ENCODE data around the gene U2AF1. TPM values are rescaled to one million over a fixed set of nuclear protein-coding genes. Genes with fewer than 3 reads are reported as not detected.
"Not testable (repeated sequence)": the region's sequence is repeated elsewhere in the genome, so short reads cannot be mapped to it uniquely, and the experiment has no call there.

Gene U2AF1
- total RNA-seq, 2 experiments from 2014 or later = 60.8 to 75.0 TPM

GRCh38 chr21:43138944-43139343 is 31.6 kb upstream of the U2AF1 start:
- H3K9me2 ChIP-seq (ENCODE audit: insufficient read depth, low read length); H2AFZ ChIP-seq (ENCODE audit: low read length); intact Hi-C loops (cut with micrococcal nuclease; ENCODE audit: unreplicated experiment); H3K4me3 ChIP-seq (ENCODE audit: low read depth, low read length, poor library complexity, severe bottlenecking); H3K27ac ChIP-seq (ENCODE audit: low read depth, low read length, poor library complexity, severe bottlenecking); BruUV-seq (replicated peaks); H4K20me1 ChIP-seq (ENCODE audit: insufficient read depth, low read length); POLR2A ChIA-PET; CTCF ChIA-PET (ENCODE audit: unreplicated experiment); H3K4me1 ChIP-seq (ENCODE audit: insufficient read depth, low read length, poor library complexity, severe bottlenecking); H3K36me3 ChIP-seq (ENCODE audit: insufficient read depth, low read length); H3K79me2 ChIP-seq (ENCODE audit: insufficient read depth, low read depth, low read length); DNase-seq (ENCODE audit: low spot score); H3K9me3 ChIP-seq (ENCODE audit: low read length); H3K4me2 ChIP-seq (ENCODE audit: low read length): not testable (repeated sequence)

- BruUV-seq (replicated peaks); H3K27ac ChIP-seq (ENCODE audit: low read depth, low read length, poor library complexity, severe bottlenecking); H4K20me1 ChIP-seq (ENCODE audit: insufficient read depth, low read length); intact Hi-C loops (cut with micrococcal nuclease; ENCODE audit: unreplicated experiment); POLR2A ChIA-PET; DNase-seq (ENCODE audit: low spot score); H3K9me3 ChIP-seq (ENCODE audit: low read length); H2AFZ ChIP-seq (ENCODE audit: low read length); H3K79me2 ChIP-seq (ENCODE audit: insufficient read depth, low read depth, low read length); H3K4me3 ChIP-seq (ENCODE audit: low read depth, low read length, poor library complexity, severe bottlenecking); H3K4me1 ChIP-seq (ENCODE audit: insufficient read depth, low read length, poor library complexity, severe bottlenecking); H3K4me2 ChIP-seq (ENCODE audit: low read length); H3K36me3 ChIP-seq (ENCODE audit: insufficient read depth, low read length); H3K9me2 ChIP-seq (ENCODE audit: insufficient read depth, low read length); CTCF ChIA-PET (ENCODE audit: unreplicated experiment): not testable (repeated sequence)
Measured at GRCh38 chr21:43134520-43134919, 27.1 kb upstream of the U2AF1 start.

- H2AFZ ChIP-seq (ENCODE audit: low read length); DNase-seq (ENCODE audit: low spot score); POLR2A ChIA-PET; H3K9me3 ChIP-seq (ENCODE audit: low read length); H3K4me1 ChIP-seq (ENCODE audit: insufficient read depth, low read length, poor library complexity, severe bottlenecking); H3K4me2 ChIP-seq (ENCODE audit: low read length); H4K20me1 ChIP-seq (ENCODE audit: insufficient read depth, low read length); H3K79me2 ChIP-seq (ENCODE audit: insufficient read depth, low read depth, low read length); BruUV-seq (replicated peaks); CTCF ChIA-PET (ENCODE audit: unreplicated experiment); H3K36me3 ChIP-seq (ENCODE audit: insufficient read depth, low read length); H3K4me3 ChIP-seq (ENCODE audit: low read depth, low read length, poor library complexity, severe bottlenecking); H3K9me2 ChIP-seq (ENCODE audit: insufficient read depth, low read length); intact Hi-C loops (cut with micrococcal nuclease; ENCODE audit: unreplicated experiment); H3K27ac ChIP-seq (ENCODE audit: low read depth, low read length, poor library complexity, severe bottlenecking): not testable (repeated sequence)
Measured at GRCh38 chr21:43130094-43130493, 22.7 kb upstream of the U2AF1 start.

GRCh38 chr21:43115956-43116355 is 8.6 kb upstream of the U2AF1 start:
- H3K4me2 ChIP-seq (ENCODE audit: low read length); H3K4me1 ChIP-seq (ENCODE audit: insufficient read depth, low read length, poor library complexity, severe bottlenecking); H3K4me3 ChIP-seq (ENCODE audit: low read depth, low read length, poor library complexity, severe bottlenecking); DNase-seq (ENCODE audit: low spot score); POLR2A ChIA-PET; H4K20me1 ChIP-seq (ENCODE audit: insufficient read depth, low read length); H3K79me2 ChIP-seq (ENCODE audit: insufficient read depth, low read depth, low read length); H2AFZ ChIP-seq (ENCODE audit: low read length); intact Hi-C loops (cut with micrococcal nuclease; ENCODE audit: unreplicated experiment); H3K9me3 ChIP-seq (ENCODE audit: low read length); H3K27ac ChIP-seq (ENCODE audit: low read depth, low read length, poor library complexity, severe bottlenecking); CTCF ChIA-PET (ENCODE audit: unreplicated experiment); H3K36me3 ChIP-seq (ENCODE audit: insufficient read depth, low read length); BruUV-seq (replicated peaks); H3K9me2 ChIP-seq (ENCODE audit: insufficient read depth, low read length): not testable (repeated sequence)

- CTCF ChIA-PET (ENCODE audit: unreplicated experiment); H4K20me1 ChIP-seq (ENCODE audit: insufficient read depth, low read length); H3K4me1 ChIP-seq (ENCODE audit: insufficient read depth, low read length, poor library complexity, severe bottlenecking); H3K79me2 ChIP-seq (ENCODE audit: insufficient read depth, low read depth, low read length); H3K27ac ChIP-seq (ENCODE audit: low read depth, low read length, poor library complexity, severe bottlenecking); BruUV-seq (replicated peaks); H3K36me3 ChIP-seq (ENCODE audit: insufficient read depth, low read length); H3K9me3 ChIP-seq (ENCODE audit: low read length); H3K4me2 ChIP-seq (ENCODE audit: low read length); H3K9me2 ChIP-seq (ENCODE audit: insufficient read depth, low read length); intact Hi-C loops (cut with micrococcal nuclease; ENCODE audit: unreplicated experiment); H3K4me3 ChIP-seq (ENCODE audit: low read depth, low read length, poor library complexity, severe bottlenecking); H2AFZ ChIP-seq (ENCODE audit: low read length); DNase-seq (ENCODE audit: low spot score); POLR2A ChIA-PET: not testable (repeated sequence)
Measured at GRCh38 chr21:43114483-43114882, 7.1 kb upstream of the U2AF1 start.

GRCh38 chr21:43109006-43109405 is 1.6 kb upstream of the U2AF1 start:
- H3K79me2 ChIP-seq (ENCODE audit: insufficient read depth, low read depth, low read length); H2AFZ ChIP-seq (ENCODE audit: low read length); H3K4me2 ChIP-seq (ENCODE audit: low read length); BruUV-seq (replicated peaks); H3K4me3 ChIP-seq (ENCODE audit: low read depth, low read length, poor library complexity, severe bottlenecking); CTCF ChIA-PET (ENCODE audit: unreplicated experiment); H3K36me3 ChIP-seq (ENCODE audit: insufficient read depth, low read length); H4K20me1 ChIP-seq (ENCODE audit: insufficient read depth, low read length); POLR2A ChIA-PET; H3K9me2 ChIP-seq (ENCODE audit: insufficient read depth, low read length); H3K4me1 ChIP-seq (ENCODE audit: insufficient read depth, low read length, poor library complexity, severe bottlenecking); DNase-seq (ENCODE audit: low spot score); H3K9me3 ChIP-seq (ENCODE audit: low read length); H3K27ac ChIP-seq (ENCODE audit: low read depth, low read length, poor library complexity, severe bottlenecking); intact Hi-C loops (cut with micrococcal nuclease; ENCODE audit: unreplicated experiment): not testable (repeated sequence)

- CTCF ChIA-PET (ENCODE audit: unreplicated experiment); DNase-seq (ENCODE audit: low spot score); H3K36me3 ChIP-seq (ENCODE audit: insufficient read depth, low read length); H3K4me1 ChIP-seq (ENCODE audit: insufficient read depth, low read length, poor library complexity, severe bottlenecking); H3K4me2 ChIP-seq (ENCODE audit: low read length); H3K27ac ChIP-seq (ENCODE audit: low read depth, low read length, poor library complexity, severe bottlenecking); BruUV-seq (replicated peaks); H2AFZ ChIP-seq (ENCODE audit: low read length); H3K9me2 ChIP-seq (ENCODE audit: insufficient read depth, low read length); H3K4me3 ChIP-seq (ENCODE audit: low read depth, low read length, poor library complexity, severe bottlenecking); H3K9me3 ChIP-seq (ENCODE audit: low read length); H4K20me1 ChIP-seq (ENCODE audit: insufficient read depth, low read length); POLR2A ChIA-PET; intact Hi-C loops (cut with micrococcal nuclease; ENCODE audit: unreplicated experiment); H3K79me2 ChIP-seq (ENCODE audit: insufficient read depth, low read depth, low read length): not testable (repeated sequence)
Measured at GRCh38 chr21:43108177-43108576, 807 bp upstream of the U2AF1 start.
